Epithelial cell of esophagus (primary cell): ENCODE data around the gene LGALS7.

ENCODE experiments used
- DNase-seq: peaks from one replicate; pipeline ENCODE4 v3.0.0; 2010; ENCODE audit warnings: low read depth
- H3K4me3 ChIP-seq: 2 replicates; pipeline ENCODE4 v1.5.1; 2011; ENCODE audit warnings: mild to moderate bottlenecking, low read length, control low read depth
- TF ChIP-seq, protein P1 (sequence below): IDR thresholded peaks from 2 replicates; pipeline ENCODE4 v1.5.1; 2011; ENCODE audit warnings: low read depth, mild to moderate bottlenecking, low read length, control low read depth, inconsistent platforms; ENCODE audit not compliant: insufficient read depth; ENCODE audit errors: missing control alignments

LGALS7 gene

DNA sequence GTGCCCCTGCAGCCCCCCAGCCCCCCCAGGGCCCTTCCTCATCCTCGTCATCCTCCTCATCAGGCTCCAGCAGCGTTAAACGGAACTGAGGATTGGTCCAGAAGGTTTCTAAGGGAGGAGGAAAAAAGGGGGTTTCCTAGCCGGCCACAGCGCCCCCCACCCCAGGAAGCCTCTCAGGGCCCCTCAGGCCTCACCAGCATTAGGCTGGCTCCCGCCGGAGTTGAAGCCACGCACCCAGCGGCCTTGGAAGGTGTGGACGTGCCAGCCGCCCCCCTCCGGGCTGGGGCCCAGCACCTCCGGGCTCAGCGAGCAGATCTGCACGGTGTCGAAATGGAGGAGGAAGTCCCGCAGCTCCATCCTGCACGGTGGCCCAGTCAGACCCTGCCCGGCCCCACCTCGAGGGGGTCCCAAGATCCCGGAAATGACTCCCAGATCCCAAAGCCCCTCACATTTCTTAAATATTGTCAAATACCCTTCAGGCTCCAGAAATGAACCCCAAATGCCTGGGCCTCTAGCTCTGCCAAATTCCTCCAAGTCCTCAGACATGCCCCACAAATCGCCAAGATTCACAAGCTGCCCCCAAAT, 35.9 kb downstream of the LGALS7 start:
- TF ChIP-seq, protein P1, sequence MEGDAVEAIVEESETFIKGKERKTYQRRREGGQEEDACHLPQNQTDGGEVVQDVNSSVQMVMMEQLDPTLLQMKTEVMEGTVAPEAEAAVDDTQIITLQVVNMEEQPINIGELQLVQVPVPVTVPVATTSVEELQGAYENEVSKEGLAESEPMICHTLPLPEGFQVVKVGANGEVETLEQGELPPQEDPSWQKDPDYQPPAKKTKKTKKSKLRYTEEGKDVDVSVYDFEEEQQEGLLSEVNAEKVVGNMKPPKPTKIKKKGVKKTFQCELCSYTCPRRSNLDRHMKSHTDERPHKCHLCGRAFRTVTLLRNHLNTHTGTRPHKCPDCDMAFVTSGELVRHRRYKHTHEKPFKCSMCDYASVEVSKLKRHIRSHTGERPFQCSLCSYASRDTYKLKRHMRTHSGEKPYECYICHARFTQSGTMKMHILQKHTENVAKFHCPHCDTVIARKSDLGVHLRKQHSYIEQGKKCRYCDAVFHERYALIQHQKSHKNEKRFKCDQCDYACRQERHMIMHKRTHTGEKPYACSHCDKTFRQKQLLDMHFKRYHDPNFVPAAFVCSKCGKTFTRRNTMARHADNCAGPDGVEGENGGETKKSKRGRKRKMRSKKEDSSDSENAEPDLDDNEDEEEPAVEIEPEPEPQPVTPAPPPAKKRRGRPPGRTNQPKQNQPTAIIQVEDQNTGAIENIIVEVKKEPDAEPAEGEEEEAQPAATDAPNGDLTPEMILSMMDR, result no peak
- no peak for DNase-seq
- no peak overlapping the region for H3K4me3 ChIP-seq

DNA sequence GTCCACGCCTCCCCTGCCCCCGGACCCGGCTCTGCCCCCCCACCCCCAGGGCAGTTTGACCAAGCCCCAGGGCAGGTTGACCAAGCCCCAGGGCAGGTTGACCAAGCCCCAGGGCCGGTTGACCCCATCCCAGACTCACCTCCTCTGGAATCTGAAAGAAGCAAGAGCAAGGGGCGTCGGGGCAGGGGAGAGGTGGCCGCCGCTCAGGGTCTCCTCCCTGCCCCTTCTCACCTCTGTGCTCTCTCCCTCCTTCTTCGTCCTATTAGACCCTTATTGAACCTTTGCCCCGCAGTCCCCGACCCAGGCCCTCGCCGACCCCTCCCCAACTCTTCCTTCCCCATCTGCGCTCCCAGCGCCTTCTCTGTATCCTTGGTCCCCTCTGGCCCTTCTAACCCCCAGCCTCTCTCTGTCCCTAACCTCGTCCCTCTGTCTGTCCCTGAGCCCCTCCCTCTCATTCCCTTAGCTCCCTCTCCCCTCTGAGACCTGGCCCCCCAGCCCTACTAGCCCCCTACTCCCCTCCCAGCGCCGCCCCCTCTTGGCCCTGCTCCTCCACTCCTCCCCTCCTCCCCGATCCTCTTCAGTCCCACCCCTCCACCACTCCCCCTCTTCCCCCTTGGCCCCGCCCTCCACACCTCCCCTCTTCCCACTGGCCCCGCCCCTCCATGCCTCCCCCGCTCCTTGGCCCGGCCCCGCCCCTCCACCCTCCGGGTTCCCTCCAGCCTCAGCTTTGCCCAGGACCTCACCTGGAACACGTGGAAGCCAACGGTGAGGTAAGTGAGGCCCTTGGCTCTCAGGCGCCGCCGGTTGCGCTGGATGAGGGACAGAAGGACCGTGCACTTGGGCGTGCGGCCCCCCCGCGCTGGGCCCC, 36.7 kb downstream of the LGALS7 start:
- peak; percentile 89 for DNase-seq
- TF ChIP-seq, protein P1, result no peak

DNA sequence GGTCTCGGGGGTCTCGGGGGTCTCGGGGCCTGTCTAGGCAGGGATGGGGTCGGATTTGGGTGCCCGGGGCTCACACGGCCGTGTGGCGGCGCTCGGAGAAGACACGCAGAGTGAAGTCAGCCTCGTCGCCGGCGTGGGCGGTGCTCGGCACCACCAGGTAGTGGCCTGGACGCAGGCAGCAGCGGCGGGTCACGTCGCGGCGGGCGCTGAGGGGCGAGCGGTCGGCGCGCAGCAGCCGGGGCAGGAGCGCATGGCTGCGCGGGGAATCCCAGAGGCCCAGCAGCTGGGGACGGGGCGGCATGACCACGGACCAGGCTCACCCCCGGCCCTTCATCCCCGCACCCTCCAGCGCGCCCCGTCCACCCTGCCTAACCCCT, 37.3 kb downstream of the LGALS7 start:
- TF ChIP-seq, protein P1, result no peak
- DNase-seq, result peak; percentile 65
- H3K4me3 ChIP-seq, result no peak overlapping the region

More for the DNA sequence above, 36.7 kb downstream of the LGALS7 start:
- peak overlapping the region; percentile 1 for H3K4me3 ChIP-seq

DNA sequence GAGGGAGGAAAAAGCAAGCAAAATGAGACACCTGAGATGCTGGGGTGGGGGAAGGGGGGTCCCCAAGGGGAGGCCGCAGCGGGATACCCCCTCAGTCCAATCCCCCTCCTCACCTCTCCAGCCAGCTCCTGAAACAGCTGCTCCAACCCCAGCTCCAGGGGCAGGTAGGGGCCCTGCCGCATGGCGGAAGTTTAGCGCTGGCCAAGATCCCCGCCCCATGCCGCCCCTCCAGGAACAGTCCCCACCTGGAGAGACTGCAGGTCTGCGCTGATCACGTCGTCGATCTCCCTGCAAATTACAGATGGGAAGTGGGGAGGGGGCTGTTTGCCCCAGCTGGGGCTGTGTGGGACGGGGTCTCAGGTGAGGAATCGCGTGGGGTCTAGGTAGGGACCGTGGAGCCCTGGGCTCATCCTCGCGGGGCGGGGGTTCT, 38.0 kb downstream of the LGALS7 start:
- H3K4me3 ChIP-seq, result peak overlapping the region; percentile 52
- peak; percentile 62 for DNase-seq
- TF ChIP-seq, protein P1, result no peak

DNA sequence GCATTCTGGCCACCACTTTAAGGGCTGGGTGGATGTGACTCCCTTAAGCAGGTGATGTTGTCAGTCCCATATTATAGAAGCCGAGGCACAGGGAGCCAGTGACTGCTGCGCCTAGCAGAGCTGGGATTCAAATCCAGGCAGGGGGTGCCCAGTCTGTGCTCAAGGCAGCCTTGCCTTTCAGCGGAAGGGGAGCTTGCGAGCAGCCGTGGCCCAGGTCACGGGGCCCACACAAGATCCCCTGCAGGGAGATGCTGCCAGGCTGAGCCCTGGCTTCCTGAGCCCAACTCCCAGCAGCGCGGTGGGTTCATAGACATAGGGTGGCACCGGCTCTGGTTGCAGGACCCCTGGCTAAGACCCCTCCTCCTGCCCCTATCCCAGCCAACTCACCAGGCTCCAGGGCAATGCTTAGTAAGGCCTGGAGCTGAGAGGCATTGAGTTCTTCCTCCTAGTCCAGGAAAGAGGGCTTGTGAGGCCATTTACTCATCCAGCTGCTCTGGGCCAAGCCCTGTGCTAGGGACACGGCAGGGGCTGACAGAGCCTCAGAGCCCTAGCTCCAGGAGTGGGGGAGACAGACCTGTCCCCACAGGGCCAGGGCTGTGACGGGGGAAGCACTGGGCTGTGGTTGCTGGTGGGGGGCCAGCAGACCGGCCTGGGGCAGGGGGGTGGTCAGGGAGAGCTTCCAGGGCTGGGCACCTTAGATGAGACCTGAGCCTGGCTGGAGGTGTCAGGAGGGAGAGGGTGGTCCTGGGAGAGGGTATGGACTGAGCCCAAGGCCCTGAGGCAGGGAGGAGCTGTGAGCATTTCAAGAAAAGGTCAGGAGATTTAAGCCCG, 38.7 kb downstream of the LGALS7 start:
- peak; percentile 52 for DNase-seq
- TF ChIP-seq, protein P1, result no peak
- H3K4me3 ChIP-seq, result peak overlapping the region; percentile 52

DNA sequence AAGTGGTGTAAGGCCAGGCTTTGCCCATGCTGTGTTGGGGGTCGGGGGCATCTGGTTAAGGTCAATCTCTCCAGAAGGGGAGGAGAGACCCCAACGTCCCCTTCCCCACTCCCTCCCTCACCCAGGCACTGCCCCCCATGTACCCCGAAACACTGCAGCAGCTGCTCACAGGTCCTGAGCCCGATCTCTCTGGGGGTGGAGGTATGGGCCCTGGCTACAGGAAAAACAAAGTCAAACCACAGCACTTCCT, 39.2 kb downstream of the LGALS7 start:
- TF ChIP-seq, protein P1, result no peak
- H3K4me3 ChIP-seq, result peak overlapping the region; percentile 3
- no peak for DNase-seq
